MCF 10A (cell line): ENCODE data around the gene COIL. TPM values are rescaled to one million over a fixed set of nuclear protein-coding genes. Genes with fewer than 3 reads are reported as not detected.
A peak's percentile ranks its signal among the peaks of the same experiment; 100 is the strongest.

Experiments
- BruUV-seq: library from RNA; stranded (reverse); fragments of 400-500 nt; replicated peaks from 2 replicates; lab custom pipeline; 2021; lab: Mats Ljungman, UMichigan
- CTCF ChIA-PET: fragments of 300-600 bp; sonication (Branson Sonifier 250); formaldehyde crosslinking; extraction: SDS; loops from one replicate; lab custom pipeline; 2021; ENCODE audit warnings: antibody characterized with exemption, inconsistent platforms; lab: Yijun Ruan, JAX
- POLR2A ChIA-PET: fragments of 300-600, 350-650 bp; sonication (Branson Sonifier 250); formaldehyde crosslinking; extraction: SDS; loops from one replicate; lab custom pipeline; 2020; ENCODE audit warnings: antibody characterized with exemption, inconsistent platforms; lab: Yijun Ruan, JAX
- DNase-seq: peaks from one replicate; pipeline ENCODE4 v3.0.0-alpha.2; 2018; ENCODE audit not compliant: unreplicated experiment
- H3K27ac Mint-ChIP-seq: one replicate; pipeline ENCODE4 v1.8.0; 2022; ENCODE audit warnings: mild to moderate bottlenecking, low read depth, mixed read lengths; ENCODE audit not compliant: unreplicated experiment
- H3K27me3 Mint-ChIP-seq: one replicate; pipeline ENCODE4 v1.8.0; 2022; ENCODE audit warnings: mixed read lengths; ENCODE audit not compliant: insufficient read depth, unreplicated experiment
- H3K36me3 Mint-ChIP-seq: one replicate; pipeline ENCODE4 v1.8.0; 2022; ENCODE audit warnings: mild to moderate bottlenecking, moderate library complexity, mixed read lengths; ENCODE audit not compliant: insufficient read depth, unreplicated experiment
- H3K4me1 Mint-ChIP-seq: one replicate; pipeline ENCODE4 v1.8.0; 2022; ENCODE audit warnings: mixed read lengths; ENCODE audit not compliant: insufficient read depth, unreplicated experiment
- H3K4me3 Mint-ChIP-seq: one replicate; pipeline ENCODE4 v1.8.0; 2022; ENCODE audit warnings: mild to moderate bottlenecking, moderate library complexity, mixed read lengths; ENCODE audit not compliant: unreplicated experiment
- H3K9me3 Mint-ChIP-seq: one replicate; pipeline ENCODE4 v1.8.0; 2022; ENCODE audit warnings: mixed read lengths; ENCODE audit not compliant: unreplicated experiment
- CTCF ChIP-seq: fragments of 200-600 bp; IDR thresholded peaks from one replicate; pipeline ENCODE4 v1.8.0; 2022; ENCODE audit warnings: antibody characterized with exemption, mild to moderate bottlenecking; ENCODE audit not compliant: unreplicated experiment
- intact Hi-C: fragments of 100-400 bp; cut with micrococcal nuclease; formaldehyde crosslinking; loops from 2 replicates; pipeline ENCODE4 v1.14.1; 2022
- total RNA-seq: library from RNA; stranded (reverse); gene quantifications from 2 replicates; pipeline ENCODE4 v1.2.3, GENCODE V29; 2022

The COIL gene
- total RNA-seq, 1 experiment from 2014 or later: 15.4 TPM

GRCh38 chr17:56912105-56912999 lies 48.5 kb downstream of the COIL start:
- H3K27ac Mint-ChIP-seq: peak overlapping the region; percentile 96
- BruUV-seq: no TSS peak
- CTCF ChIA-PET: interaction anchor here (0.6 to 1.4 kb wide), 6 partner anchors 13 to 322 kb away, joined by 3 to 8 read pairs (median 4); no protein-coding TSS in a partner anchor
- H3K4me3 Mint-ChIP-seq: peak overlapping the region; percentile 86
- H3K36me3 Mint-ChIP-seq: peaks cover 24% of the 10 kb centered on the region
- no peaks in the 10 kb centered on the region for H3K9me3 Mint-ChIP-seq
- peak; percentile 53 for DNase-seq
- POLR2A ChIA-PET: interaction anchor here (0.7 to 2.1 kb wide), 6 partner anchors 8 to 70 kb away, joined by 3 to 8 read pairs (median 3); no protein-coding TSS in a partner anchor
- intact Hi-C loops: no loop called here
- peaks cover 41% of the 10 kb centered on the region for H3K4me1 Mint-ChIP-seq
- TF ChIP-seq CTCF: no peak
- H3K27me3 Mint-ChIP-seq: no peaks in the 10 kb centered on the region

- TF ChIP-seq CTCF: no peak
- Mint-ChIP-seq H3K27ac (peak overlapping the region; percentile 51), H3K9me3 (no peaks in the 10 kb centered on the region), H3K4me3 (peak overlapping the region; percentile 86), H3K4me1 (peaks cover 35% of the 10 kb centered on the region), H3K27me3 (no peaks in the 10 kb centered on the region), H3K36me3 (peaks cover 41% of the 10 kb centered on the region)
- POLR2A ChIA-PET: no interaction called here
- intact Hi-C loops: no loop called here
- CTCF ChIA-PET: interaction anchor here (0.5 to 1.5 kb wide), 10 partner anchors 9 to 92 kb away, joined by 3 to 5 read pairs (median 4); no protein-coding TSS in a partner anchor
- DNase-seq: no peak
- BruUV-seq: no TSS peak
Observed at GRCh38 chr17:56910509-56911235, 50.2 kb downstream of the COIL start.

- DNase-seq: no peak
- BruUV-seq: no TSS peak
- peak overlapping the region; percentile 86 for H3K4me3 Mint-ChIP-seq
- TF ChIP-seq CTCF: no peak
- intact Hi-C loops: no loop called here
- H3K36me3 Mint-ChIP-seq: peaks cover 48% of the 10 kb centered on the region
- H3K4me1 Mint-ChIP-seq: peaks cover 28% of the 10 kb centered on the region
- peak overlapping the region; percentile 51 for H3K27ac Mint-ChIP-seq
- ChIA-PET POLR2A (interaction anchor here (0.6 to 2.8 kb wide), 2 partner anchors 20 to 48 kb away, joined by 3 to 8 read pairs; no protein-coding TSS in a partner anchor), CTCF (interaction anchor here (0.5 to 1.5 kb wide), 11 partner anchors 8 to 630 kb away, joined by 3 to 5 read pairs (median 3); no protein-coding TSS in a partner anchor)
- H3K27me3 Mint-ChIP-seq: no peaks in the 10 kb centered on the region
- no peaks in the 10 kb centered on the region for H3K9me3 Mint-ChIP-seq
Observed at GRCh38 chr17:56909742-56910508, 50.9 kb downstream of the COIL start.
